ENCODE results near the gene NIN.
"Not testable (repeated sequence)": the region's sequence is repeated elsewhere in the genome, so short reads cannot be mapped to it uniquely, and the experiment has no call there.

- TF ChIP-seq POLR2A (IDR thresholded peaks at IDR 0.05; ENCODE audit: low read length); GATA1 (IDR thresholded peaks at IDR 0.05; ENCODE audit: low read depth, low read length): not testable (repeated sequence)
Observed at GRCh38 chr14:50694260-50694659, 136.7 kb downstream of the NIN start.

All from erythroblast (primary cell).